Epithelial cell of esophagus (primary cell): ENCODE measurements around the gene STK24.

Source experiments
- DNase-seq: peaks from one replicate; pipeline ENCODE4 v3.0.0; 2010; ENCODE audit warnings: low read depth
- H3K4me3 ChIP-seq: 2 replicates; pipeline ENCODE4 v1.5.1; 2011; ENCODE audit warnings: mild to moderate bottlenecking, low read length, control low read depth
- TF ChIP-seq, protein P1 (sequence below): IDR thresholded peaks from 2 replicates; pipeline ENCODE4 v1.5.1; 2011; ENCODE audit warnings: low read depth, mild to moderate bottlenecking, low read length, control low read depth, inconsistent platforms; ENCODE audit not compliant: insufficient read depth; ENCODE audit errors: missing control alignments

Gene STK24

DNA sequence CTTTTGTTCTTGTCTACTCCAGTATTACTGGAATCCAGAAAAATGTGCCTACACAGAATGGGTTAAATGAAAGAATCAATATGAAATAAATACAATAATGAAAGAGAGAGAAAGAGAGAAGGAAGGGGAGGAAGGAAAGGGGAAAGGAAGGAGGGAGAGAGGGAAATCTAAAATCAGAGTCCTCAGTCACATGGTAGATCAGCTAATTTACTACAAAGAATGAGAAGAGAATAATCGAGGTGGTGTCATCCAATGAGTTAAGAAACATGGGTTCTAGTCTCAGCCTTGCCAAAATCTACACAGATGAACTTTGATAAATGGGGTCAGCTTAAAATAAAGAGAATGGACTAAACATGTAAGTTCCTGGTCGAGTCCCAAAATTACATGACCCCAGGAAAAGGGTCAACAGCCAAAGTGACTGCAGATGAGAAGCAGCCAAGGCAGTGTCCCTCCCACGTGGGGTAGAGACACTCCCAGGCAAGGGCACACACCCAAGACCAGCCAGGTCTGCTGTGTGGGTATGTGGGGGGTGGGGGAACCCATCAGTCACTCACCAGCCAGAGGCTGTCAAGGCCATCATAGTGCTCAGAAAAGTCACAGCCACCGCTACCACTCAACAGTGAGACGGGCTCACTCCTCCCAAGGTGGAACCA, 103.6 kb downstream of the STK24 start:
- no peak overlapping the region for H3K4me3 ChIP-seq
- TF ChIP-seq, protein P1, sequence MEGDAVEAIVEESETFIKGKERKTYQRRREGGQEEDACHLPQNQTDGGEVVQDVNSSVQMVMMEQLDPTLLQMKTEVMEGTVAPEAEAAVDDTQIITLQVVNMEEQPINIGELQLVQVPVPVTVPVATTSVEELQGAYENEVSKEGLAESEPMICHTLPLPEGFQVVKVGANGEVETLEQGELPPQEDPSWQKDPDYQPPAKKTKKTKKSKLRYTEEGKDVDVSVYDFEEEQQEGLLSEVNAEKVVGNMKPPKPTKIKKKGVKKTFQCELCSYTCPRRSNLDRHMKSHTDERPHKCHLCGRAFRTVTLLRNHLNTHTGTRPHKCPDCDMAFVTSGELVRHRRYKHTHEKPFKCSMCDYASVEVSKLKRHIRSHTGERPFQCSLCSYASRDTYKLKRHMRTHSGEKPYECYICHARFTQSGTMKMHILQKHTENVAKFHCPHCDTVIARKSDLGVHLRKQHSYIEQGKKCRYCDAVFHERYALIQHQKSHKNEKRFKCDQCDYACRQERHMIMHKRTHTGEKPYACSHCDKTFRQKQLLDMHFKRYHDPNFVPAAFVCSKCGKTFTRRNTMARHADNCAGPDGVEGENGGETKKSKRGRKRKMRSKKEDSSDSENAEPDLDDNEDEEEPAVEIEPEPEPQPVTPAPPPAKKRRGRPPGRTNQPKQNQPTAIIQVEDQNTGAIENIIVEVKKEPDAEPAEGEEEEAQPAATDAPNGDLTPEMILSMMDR, result no peak
- no peak for DNase-seq

DNA sequence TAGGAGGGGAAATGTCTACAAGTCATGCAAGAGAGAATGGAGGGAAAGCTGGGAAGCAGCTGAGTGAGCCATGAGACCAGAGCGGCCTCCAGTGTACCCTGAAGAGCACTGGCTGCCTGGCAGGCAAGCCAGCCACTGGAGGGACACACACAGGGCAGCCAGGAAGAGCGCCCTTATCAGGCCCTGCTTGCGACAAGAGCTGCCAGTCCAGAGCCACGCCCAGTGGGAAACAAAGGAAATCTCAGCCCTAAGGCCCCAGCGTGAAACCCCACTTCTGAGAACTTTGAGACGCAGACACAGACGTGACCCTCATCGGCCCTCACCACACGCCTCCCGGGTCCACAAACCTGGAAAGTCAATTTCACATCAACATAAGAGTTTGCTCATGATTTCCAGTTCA, 105.0 kb downstream of the STK24 start:
- no peak overlapping the region for H3K4me3 ChIP-seq
- DNase-seq, result no peak
- TF ChIP-seq, protein P1, result no peak

DNA sequence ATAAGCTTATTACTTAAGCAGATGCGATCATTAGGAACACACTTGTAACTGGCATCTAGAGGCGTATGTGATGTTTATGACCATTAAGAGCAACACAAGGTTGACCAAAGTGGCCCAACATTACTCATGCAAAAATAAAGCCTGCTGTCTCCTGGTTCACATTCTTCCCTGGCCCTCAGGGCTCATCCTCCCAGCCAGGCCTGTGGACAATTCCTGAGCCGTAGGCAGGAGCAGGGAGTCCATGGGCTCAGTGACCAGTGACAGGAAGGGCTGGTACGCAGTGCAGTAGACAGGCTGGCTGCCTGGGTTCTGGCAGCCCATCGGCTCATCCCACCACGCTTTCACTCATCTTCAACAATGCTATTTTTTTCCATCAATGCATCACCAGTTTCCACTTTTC, 106.0 kb downstream of the STK24 start:
- TF ChIP-seq, protein P1, result no peak
- no peak overlapping the region for H3K4me3 ChIP-seq
- DNase-seq, result no peak

DNA sequence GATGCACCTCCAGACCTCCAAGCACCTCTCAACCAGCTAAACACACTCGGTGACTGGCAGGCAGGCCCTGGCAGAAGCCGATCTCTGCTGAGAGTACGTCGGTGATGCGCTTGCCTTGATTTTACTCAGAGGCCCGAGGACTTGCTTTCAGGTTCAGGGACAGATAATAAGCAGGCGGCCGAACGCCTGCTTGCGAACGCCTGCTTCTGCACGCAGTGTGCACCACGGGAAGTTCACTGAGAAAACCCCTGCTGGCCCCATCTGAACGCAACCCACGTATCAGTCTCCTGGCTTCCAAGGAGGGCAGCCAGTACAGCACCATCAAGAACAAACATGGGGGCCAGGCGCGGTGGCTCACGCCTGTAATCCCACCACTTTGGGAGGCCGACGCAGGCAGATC, 108.0 kb downstream of the STK24 start:
- H3K4me3 ChIP-seq, result no peak overlapping the region
- TF ChIP-seq, protein P1, result no peak
- DNase-seq, result no peak

DNA sequence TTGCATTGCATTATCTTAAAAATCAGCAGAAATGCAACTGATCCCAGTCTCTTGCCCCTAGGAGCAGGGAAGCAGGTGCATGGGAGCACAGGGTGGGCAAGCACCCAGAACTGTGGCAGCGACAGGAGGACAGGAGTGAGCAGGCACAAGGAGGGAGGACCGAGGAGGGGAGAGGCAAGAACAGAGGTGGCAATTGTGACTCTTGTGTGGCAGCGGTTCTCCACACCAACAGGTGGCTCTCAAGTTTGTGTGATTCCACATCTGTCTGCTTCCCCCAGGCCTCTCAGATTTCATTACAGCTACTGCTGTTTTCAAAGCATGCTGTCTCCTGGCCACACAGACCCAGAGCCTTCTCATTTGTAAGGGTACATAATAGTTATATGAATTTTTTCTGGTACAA, 108.5 kb downstream of the STK24 start:
- DNase-seq, result no peak
- H3K4me3 ChIP-seq, result no peak overlapping the region
- TF ChIP-seq, protein P1, result peak; percentile 14

DNA sequence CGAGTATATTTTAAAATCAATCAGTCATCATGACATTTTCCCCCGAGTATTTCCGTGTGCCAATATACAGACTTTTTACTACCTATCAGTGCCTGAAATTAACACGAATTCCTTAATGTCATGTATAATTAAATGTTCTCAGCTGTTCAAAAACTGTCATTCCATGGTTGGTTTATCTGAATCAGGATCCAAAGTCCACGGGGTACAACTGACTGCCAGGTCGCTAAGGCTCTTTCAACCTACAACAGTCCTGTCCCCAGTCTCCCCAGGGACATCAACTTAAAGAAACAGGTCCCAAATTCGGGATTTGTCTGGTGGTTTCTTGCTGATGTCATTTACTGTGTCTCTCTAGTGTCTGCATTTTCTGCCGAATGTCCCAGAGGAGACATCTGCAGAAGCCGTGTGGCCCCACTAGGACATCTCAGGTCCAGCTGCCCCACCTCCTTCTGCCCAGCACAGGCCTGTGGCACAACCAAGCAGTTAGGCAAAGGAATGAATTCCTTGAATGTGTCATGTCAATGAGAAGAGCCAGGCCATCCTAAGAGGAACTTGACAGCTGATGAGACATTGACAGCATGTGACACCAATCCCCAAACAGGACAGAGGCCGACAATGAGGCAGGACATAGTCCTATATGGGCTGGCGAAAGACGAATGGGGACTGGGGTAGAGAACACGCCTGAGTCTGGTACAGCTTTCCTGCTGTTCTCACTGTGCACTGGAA, 109.5 kb downstream of the STK24 start:
- DNase-seq, result no peak
- TF ChIP-seq, protein P1, result no peak
- H3K4me3 ChIP-seq, result no peak overlapping the region
